Neuronal stem cell (in vitro differentiated cells): Measurements from ENCODE around the gene KCNQ1.

ENCODE experiments used
- DNase-seq: peaks from one replicate; pipeline ENCODE4 v3.0.0-alpha.2; 2013; ENCODE audit warnings: low spot score
- H2AFZ ChIP-seq: one replicate; pipeline ENCODE4 v1.6.1; 2013; ENCODE audit warnings: mild to moderate bottlenecking, low read length, inconsistent platforms
- H2AK5ac ChIP-seq: 2 replicates; pipeline ENCODE4 v1.6.1; 2013; ENCODE audit warnings: low read depth, mild to moderate bottlenecking, inconsistent platforms, low read length, moderate library complexity, mixed read lengths
- H2BK120ac ChIP-seq: 2 replicates; pipeline ENCODE4 v1.6.1; 2013; ENCODE audit warnings: low read depth, mild to moderate bottlenecking, inconsistent platforms, low read length, moderate library complexity, mixed read lengths
- H2BK12ac ChIP-seq: one replicate; pipeline ENCODE4 v1.6.1; 2013; ENCODE audit warnings: low read length, inconsistent platforms
- H2BK15ac ChIP-seq: 2 replicates; pipeline ENCODE4 v1.6.1; 2013; ENCODE audit warnings: mild to moderate bottlenecking, low read length, inconsistent platforms, mixed read lengths
- H2BK5ac ChIP-seq: one replicate; pipeline ENCODE4 v1.6.1; 2013; ENCODE audit warnings: inconsistent platforms, mild to moderate bottlenecking, low read length, moderate library complexity
- H3K14ac ChIP-seq: one replicate; pipeline ENCODE4 v1.6.1; 2013; ENCODE audit warnings: low read length, inconsistent platforms
- H3K18ac ChIP-seq: 2 replicates; pipeline ENCODE4 v1.6.1; 2013; ENCODE audit warnings: low read length, inconsistent platforms
- H3K23ac ChIP-seq: 2 replicates; pipeline ENCODE4 v1.6.1; 2013; ENCODE audit warnings: low read depth, mild to moderate bottlenecking, mixed read lengths, low read length, inconsistent platforms; ENCODE audit not compliant: poor library complexity
- H3K27ac ChIP-seq: replicated peaks from 3 replicates; pipeline ENCODE4 v1.5.1; 2013; ENCODE audit warnings: low read length, inconsistent platforms
- H3K27me3 ChIP-seq, 3 experiments: 2 replicates each; pipeline ENCODE4 v1.6.1; 2013; ENCODE audit warnings: low read length in 3 of 3, mild to moderate bottlenecking in 2 of 3, inconsistent platforms in 1 of 3, low read depth in 1 of 3, mixed read lengths in 1 of 3, moderate library complexity in 1 of 3; ENCODE audit not compliant: control insufficient read depth in 3 of 3, insufficient read depth in 3 of 3
- H3K36me3 ChIP-seq, 2 donors: replicated peaks in 1 of 2; 2 replicates each; pipeline ENCODE4 v1.6.1; 2013; ENCODE audit warnings: low read length in 2 of 2; ENCODE audit not compliant: control insufficient read depth in 2 of 2, insufficient read depth in 2 of 2
- H3K4ac ChIP-seq: 2 replicates; pipeline ENCODE4 v1.6.1; 2013; ENCODE audit warnings: inconsistent platforms, mild to moderate bottlenecking, low read length, moderate library complexity
- H3K4me1 ChIP-seq, 2 donors: 1 replicate in 1 of 2; 2 replicates in 1 of 2; pipeline ENCODE4 v1.6.1; 2013; ENCODE audit warnings: low read length in 2 of 2, low read depth in 1 of 2; ENCODE audit not compliant: control insufficient read depth in 2 of 2, insufficient read depth in 1 of 2
- H3K4me2 ChIP-seq: one replicate; pipeline ENCODE4 v1.6.1; 2013; ENCODE audit warnings: mild to moderate bottlenecking, low read length, inconsistent platforms; ENCODE audit not compliant: insufficient read depth, poor library complexity, severe bottlenecking
- H3K4me3 ChIP-seq, 2 donors: 2 replicates each; pipeline ENCODE4 v1.5.1; 2013; ENCODE audit warnings: low read length in 2 of 2, mild to moderate bottlenecking in 2 of 2, inconsistent platforms in 1 of 2, moderate library complexity in 1 of 2
- H3K79me1 ChIP-seq: one replicate; pipeline ENCODE4 v1.6.1; 2013; ENCODE audit warnings: low read depth, mild to moderate bottlenecking, inconsistent platforms, low read length, moderate library complexity
- H3K9ac ChIP-seq: one replicate; pipeline ENCODE4 v1.6.1; 2013; ENCODE audit warnings: mild to moderate bottlenecking, low read depth, low read length, inconsistent platforms; ENCODE audit not compliant: poor library complexity
- H3K9me3 ChIP-seq, 2 donors: replicated peaks in 1 of 2; 2 replicates each; pipeline versions ENCODE3 to v1.6.1; 2013; ENCODE audit warnings: low read length in 2 of 2, mild to moderate bottlenecking in 2 of 2, inconsistent platforms in 1 of 2, low read depth in 1 of 2, mixed read lengths in 1 of 2, moderate library complexity in 1 of 2; ENCODE audit not compliant: control insufficient read depth in 2 of 2, insufficient read depth in 1 of 2
- H4K8ac ChIP-seq: one replicate; pipeline ENCODE4 v1.6.1; 2013; ENCODE audit warnings: low read depth, mild to moderate bottlenecking, inconsistent platforms, low read length, moderate library complexity
- H4K91ac ChIP-seq: one replicate; pipeline ENCODE4 v1.6.1; 2013; ENCODE audit warnings: low read length, low read depth, mild to moderate bottlenecking, inconsistent platforms; ENCODE audit not compliant: poor library complexity
- WGBS, 2 donors: extraction: QIAGEN DNeasy Blood & Tissue Kit; methylation state at CpG; one replicate each; pipeline ENCODE4 v1.1.7; 2013; ENCODE audit warnings: missing lambda C conversion rate in 2 of 2, mixed read lengths in 1 of 2; ENCODE audit not compliant: insufficient read length in 2 of 2, insufficient replicate concordance in 1 of 2; ENCODE audit errors: extremely low coverage in 2 of 2; 5-methylcytosine and 5-hydroxymethylcytosine counted together

Gene KCNQ1

GRCh38 chr11:2531987-2532703, 87.3 kb downstream of the KCNQ1 start:
- Histone ChIP-seq H2AFZ (peak overlapping the region; percentile 79), H4K91ac (no peak overlapping the region), H3K14ac (no peak overlapping the region), H3K4me1 (peaks cover 15 to 19% of the 10 kb centered on the region in 2 donors), H2BK5ac (peak overlapping the region; percentile 71), H3K4ac (peak overlapping the region; percentile 77), H3K79me1 (peaks cover 2% of the 10 kb centered on the region), H4K8ac (peak overlapping the region; percentile 82), H3K27ac (peak overlapping the region; percentile 29), H3K18ac (peak overlapping the region; percentile 97), H3K4me2 (no peak overlapping the region), H3K36me3 (no peaks in the 10 kb centered on the region), H3K9ac (peak overlapping the region; percentile 38), H2BK12ac (peak overlapping the region; percentile 91), H2BK120ac (peak overlapping the region; percentile 54), H2BK15ac (peak overlapping the region; percentile 99), H3K23ac (peak overlapping the region; percentile 44), H3K4me3 (peak overlapping the region in 1 of 2 donors; percentile 23), H2AK5ac (peak overlapping the region; percentile 90), H3K9me3 (no peaks in the 10 kb centered on the region), H3K27me3 (peaks cover 0 to 4% (median 3%) of the 10 kb centered on the region in 3 experiments)
- WGBS, 2 donors: no CpG with 5 or more reads among the region's 21 CpGs
- no peak for DNase-seq

GRCh38 chr11:2532704-2533586, 88.1 kb downstream of the KCNQ1 start:
- Histone ChIP-seq H3K18ac (peak overlapping the region; percentile 97), H3K27ac (peak overlapping the region; percentile 75), H3K23ac (peak overlapping the region; percentile 80), H3K9me3 (no peaks in the 10 kb centered on the region), H3K36me3 (no peaks in the 10 kb centered on the region), H3K4me1 (peaks cover 15 to 19% of the 10 kb centered on the region in 2 donors), H2BK12ac (peak overlapping the region; percentile 100), H4K8ac (peak overlapping the region; percentile 99), H2BK5ac (peak overlapping the region; percentile 71), H4K91ac (peak overlapping the region; percentile 87), H3K4ac (peak overlapping the region; percentile 80), H3K4me3 (no peak overlapping the region), H2BK15ac (peak overlapping the region; percentile 99), H2AFZ (peak overlapping the region; percentile 79), H3K9ac (peak overlapping the region; percentile 75), H3K4me2 (no peak overlapping the region), H2BK120ac (peak overlapping the region; percentile 54), H2AK5ac (peak overlapping the region; percentile 94), H3K79me1 (peaks cover 2% of the 10 kb centered on the region), H3K27me3 (peaks cover 0 to 4% (median 3%) of the 10 kb centered on the region in 3 experiments), H3K14ac (no peak overlapping the region)
- peak; percentile 94 for DNase-seq
- WGBS, 2 donors: no CpG with 5 or more reads among the region's 43 CpGs

GRCh38 chr11:2533587-2534133, 88.9 kb downstream of the KCNQ1 start:
- H3K4ac ChIP-seq: peak overlapping the region; percentile 80
- H3K4me2 ChIP-seq: peak overlapping the region; percentile 32
- peak overlapping the region; percentile 75 for H3K9ac ChIP-seq
- no peak overlapping the region for H3K14ac ChIP-seq
- peak overlapping the region; percentile 100 for H2AK5ac ChIP-seq
- H2BK15ac ChIP-seq: peak overlapping the region; percentile 100
- peaks cover 2% of the 10 kb centered on the region for H3K79me1 ChIP-seq
- H3K27me3 ChIP-seq: peaks cover 0 to 4% (median under 1%) of the 10 kb centered on the region in 3 experiments
- H2BK5ac ChIP-seq: no peak overlapping the region
- no CpG with 5 or more reads among the region's 22 CpGs for WGBS, 2 donors
- peak; percentile 80 for DNase-seq
- peak overlapping the region; percentile 75 for H3K27ac ChIP-seq
- H3K18ac ChIP-seq: peak overlapping the region; percentile 99
- H3K36me3 ChIP-seq: no peaks in the 10 kb centered on the region
- peaks cover 15 to 19% of the 10 kb centered on the region in 2 donors for H3K4me1 ChIP-seq
- peak overlapping the region; percentile 99 for H4K8ac ChIP-seq
- peak overlapping the region; percentile 99 for H2BK120ac ChIP-seq
- peak overlapping the region; percentile 100 for H2BK12ac ChIP-seq
- peak overlapping the region; percentile 22 for H3K23ac ChIP-seq
- peak overlapping the region; percentile 79 for H2AFZ ChIP-seq
- no peaks in the 10 kb centered on the region for H3K9me3 ChIP-seq
- peak overlapping the region; percentile 98 for H4K91ac ChIP-seq
- no peak overlapping the region for H3K4me3 ChIP-seq
